DOHH2 (cell line): Measurements from ENCODE around the gene MARVELD1.

Experiments
- H3F3A ChIP-seq: fragments of 200-600 bp; sonication (generic), shearing (Covaris generic); 2 replicates; pipeline ENCODE4 v1.6.0; 2016; ENCODE audit warnings: antibody characterized with exemption, mild to moderate bottlenecking; ENCODE audit not compliant: control insufficient read depth, insufficient read depth
- H3K27ac ChIP-seq: fragments of 200-600 bp; sonication (generic); 2 replicates; pipeline ENCODE4 v1.5.1; 2014; ENCODE audit warnings: low read depth, mild to moderate bottlenecking, low read length, moderate library complexity
- H3K27me3 ChIP-seq: fragments of 200-600 bp; sonication (generic); 2 replicates; pipeline ENCODE4 v1.6.1; 2014; ENCODE audit warnings: mild to moderate bottlenecking, low read length, mixed read lengths; ENCODE audit not compliant: control insufficient read depth
- H3K36me3 ChIP-seq: fragments of 200-600 bp; sonication (generic); 2 replicates; pipeline ENCODE4 v1.6.1; 2014; ENCODE audit warnings: mild to moderate bottlenecking, low read length, moderate library complexity, mixed read lengths; ENCODE audit not compliant: control insufficient read depth
- H3K4me1 ChIP-seq: fragments of 200-600 bp; sonication (generic); 2 replicates; pipeline ENCODE4 v1.6.1; 2014; ENCODE audit warnings: mild to moderate bottlenecking, low read length, mixed read lengths; ENCODE audit not compliant: control insufficient read depth
- H3K4me2 ChIP-seq: fragments of 200-600 bp; sonication (generic); 2 replicates; pipeline ENCODE4 v1.6.0; 2014; ENCODE audit warnings: mild to moderate bottlenecking, low read length, moderate library complexity
- H3K4me3 ChIP-seq: fragments of 200-600 bp; sonication (generic); 2 replicates; pipeline ENCODE4 v1.5.1; 2014; ENCODE audit warnings: mild to moderate bottlenecking, low read length, mixed read lengths
- H3K79me2 ChIP-seq: fragments of 200-600 bp; sonication (generic); 2 replicates; pipeline ENCODE4 v1.6.1; 2014; ENCODE audit warnings: mild to moderate bottlenecking, low read length, mixed read lengths; ENCODE audit not compliant: control insufficient read depth
- H3K9me2 ChIP-seq: fragments of 200-600 bp; sonication (generic); replicated peaks from 2 replicates; pipeline ENCODE4 v1.6.1; 2014; ENCODE audit warnings: mild to moderate bottlenecking, low read length, mixed read lengths; ENCODE audit not compliant: control insufficient read depth
- H3K9me3 ChIP-seq: fragments of 200-600 bp; sonication (generic); 2 replicates; pipeline ENCODE4 v1.6.1; 2014; ENCODE audit warnings: antibody characterized with exemption, low read length, mixed read lengths; ENCODE audit not compliant: control insufficient read depth, insufficient read depth
- H4K20me1 ChIP-seq: fragments of 200-600 bp; sonication (generic); 2 replicates; pipeline ENCODE4 v1.6.0; 2014; ENCODE audit warnings: low read depth, mild to moderate bottlenecking, antibody characterized with exemption, low read length, moderate library complexity; ENCODE audit not compliant: control insufficient read depth, insufficient read depth
- CTCF ChIP-seq: fragments of 200-600 bp; sonication (generic); IDR thresholded peaks from one replicate; pipeline ENCODE4 v1.5.1; 2014; ENCODE audit warnings: antibody characterized with exemption, mild to moderate bottlenecking, low read depth, low read length; ENCODE audit not compliant: poor library complexity, severe bottlenecking
- EZH2phosphoT487 ChIP-seq: fragments of 200-600 bp; sonication (generic); IDR thresholded peaks from 2 replicates; pipeline ENCODE4 v1.6.1; 2017; ENCODE audit warnings: borderline replicate concordance, mild to moderate bottlenecking, antibody characterized with exemption, low read length, moderate library complexity, mixed read lengths

The MARVELD1 gene

GRCh38 chr10:97763947-97764346 lies 50.4 kb downstream of the MARVELD1 start:
- TF ChIP-seq CTCF: no peak
- no peak for TF ChIP-seq EZH2phosphoT487
- H3K27ac ChIP-seq: peak overlapping the region; percentile 49
- H3K4me2 ChIP-seq: peak overlapping the region; percentile 54
- no peaks in the 10 kb centered on the region; the same call in 1 of the 2 replicates for H3F3A ChIP-seq
- H3K4me1 ChIP-seq: peaks cover 24% of the 10 kb centered on the region
- H4K20me1 ChIP-seq: no peaks in the 10 kb centered on the region
- H3K36me3 ChIP-seq: peaks cover 33% of the 10 kb centered on the region
- H3K4me3 ChIP-seq: peak overlapping the region; percentile 23; the same call in 1 of the 2 replicates
- no peaks in the 10 kb centered on the region for H3K9me3 ChIP-seq
- no peaks in the 10 kb centered on the region for H3K9me2 ChIP-seq
- no peaks in the 10 kb centered on the region for H3K79me2 ChIP-seq
- H3K27me3 ChIP-seq: no peaks in the 10 kb centered on the region

- no peaks in the 10 kb centered on the region for H3K9me2 ChIP-seq
- no peaks in the 10 kb centered on the region for H3K9me3 ChIP-seq
- peaks cover 28% of the 10 kb centered on the region for H3K36me3 ChIP-seq
- TF ChIP-seq EZH2phosphoT487: no peak
- no peak for TF ChIP-seq CTCF
- no peaks in the 10 kb centered on the region for H4K20me1 ChIP-seq
- peak overlapping the region; percentile 49 for H3K27ac ChIP-seq
- no peaks in the 10 kb centered on the region for H3K27me3 ChIP-seq
- H3K4me3 ChIP-seq: peak overlapping the region; percentile 23
- no peaks in the 10 kb centered on the region; the same call in 1 of the 2 replicates for H3F3A ChIP-seq
- H3K4me1 ChIP-seq: peaks cover 24% of the 10 kb centered on the region
- H3K79me2 ChIP-seq: no peaks in the 10 kb centered on the region
- peak overlapping the region; percentile 54 for H3K4me2 ChIP-seq
Measured at GRCh38 chr10:97764519-97764931, 51.0 kb downstream of the MARVELD1 start.

- Histone ChIP-seq H3K4me1 (peaks cover 24% of the 10 kb centered on the region), H3K79me2 (no peaks in the 10 kb centered on the region), H3K36me3 (peaks cover 21% of the 10 kb centered on the region), H3K9me2 (no peaks in the 10 kb centered on the region), H3K27ac (0 out of 2 replicates have a peak overlapping the region, but pooled peaks have one; percentile 49), H4K20me1 (no peaks in the 10 kb centered on the region), H3K27me3 (no peaks in the 10 kb centered on the region), H3K4me2 (peak overlapping the region; percentile 54), H3K9me3 (no peaks in the 10 kb centered on the region), H3K4me3 (no peak overlapping the region), H3F3A (no peaks in the 10 kb centered on the region; the same call in 1 of the 2 replicates)
- TF ChIP-seq EZH2phosphoT487 (no peak), CTCF (no peak)
Measured at GRCh38 chr10:97765201-97765600, 51.7 kb downstream of the MARVELD1 start.
